HepG2 (cell line): Measurements from ENCODE around the gene CDH2.

Experiments used
- EED ChIP-seq: sonication (generic); formaldehyde crosslinking; IDR thresholded peaks from 2 replicates; pipeline ENCODE4 v1.5.0; 2020; ENCODE audit warnings: mild to moderate bottlenecking, missing genetic modification reagents
- MAFK ChIP-seq, 2 experiments: IDR thresholded peaks in 1 of 2; conservative IDR thresholded peaks in 1 of 2; 2 replicates each; pipeline ENCODE4 v1.6.1; 2011; ENCODE audit warnings: improper control_type of control experiment in 2 of 2, low read length in 2 of 2
- MAZ ChIP-seq, 2 experiments: sonication (generic) in 1 of 2; formaldehyde crosslinking in 1 of 2; IDR thresholded peaks; 2 replicates each; pipeline versions ENCODE4 v1.5.0 to v1.6.1; 2012 to 2020; ENCODE audit warnings: low read depth in 2 of 2, mild to moderate bottlenecking in 2 of 2, borderline replicate concordance in 1 of 2, improper control_type of control experiment in 1 of 2, low read length in 1 of 2, missing genetic modification reagents in 1 of 2, moderate library complexity in 1 of 2
- POLR2AphosphoS5 ChIP-seq: IDR thresholded peaks from 2 replicates; pipeline ENCODE4 v1.6.1; 2012; ENCODE audit warnings: low read depth, low read length
- ZNF501 ChIP-seq: sonication (generic); formaldehyde crosslinking; IDR thresholded peaks from 2 replicates; pipeline ENCODE4 v1.5.1; 2020; ENCODE audit warnings: mild to moderate bottlenecking, moderate library complexity, missing genetic modification reagents
- ZNF547 ChIP-seq: sonication (generic); formaldehyde crosslinking; IDR thresholded peaks from 2 replicates; pipeline ENCODE4 v1.5.1; 2020; ENCODE audit warnings: mild to moderate bottlenecking, missing genetic modification reagents
- TF ChIP-seq, protein P1 (sequence below): sonication (generic); formaldehyde crosslinking; IDR thresholded peaks from 2 replicates; pipeline ENCODE4 v1.5.0; 2020; ENCODE audit warnings: mild to moderate bottlenecking, missing genetic modification reagents, moderate library complexity

DNA sequence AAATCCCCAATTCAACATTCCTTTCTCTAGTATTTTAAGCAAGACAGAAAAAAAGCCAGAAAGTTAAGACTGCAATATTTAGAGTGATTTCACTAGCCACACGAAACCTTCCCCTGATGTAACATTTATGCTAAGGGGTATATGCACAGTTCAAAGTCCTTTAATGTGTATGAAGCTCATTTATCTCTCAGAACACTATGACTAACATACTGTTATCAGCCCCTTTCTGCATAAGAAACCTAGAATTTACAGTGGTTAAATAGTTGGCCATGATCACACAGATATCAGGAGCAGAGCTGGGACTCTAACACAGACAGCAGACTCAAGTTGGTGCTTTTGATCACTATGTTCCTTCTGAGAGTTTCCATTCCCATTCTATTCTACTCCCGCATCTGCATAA is 185.5 kb downstream of the CDH2 start:
- TF ChIP-seq MAFK (conservative IDR thresholded peaks at IDR 0.05 in 1 of 2, IDR thresholded peaks at IDR 0.05 in 1 of 2; ENCODE audit: low read length in 2 of 2), result no peak
- TF ChIP-seq ZNF547 (CRISPR knock-in tag), result no peak
- TF ChIP-seq EED, result no peak
- TF ChIP-seq POLR2AphosphoS5, result no peak
- TF ChIP-seq MAZ (IDR thresholded peaks at IDR 0.05; ENCODE audit: borderline replicate concordance, low read depth, low read length), result no peak
- no peak for TF ChIP-seq MAZ (CRISPR knock-in tag; IDR thresholded peaks at IDR 0.05; ENCODE audit: low read depth)
- TF ChIP-seq, protein P1, sequence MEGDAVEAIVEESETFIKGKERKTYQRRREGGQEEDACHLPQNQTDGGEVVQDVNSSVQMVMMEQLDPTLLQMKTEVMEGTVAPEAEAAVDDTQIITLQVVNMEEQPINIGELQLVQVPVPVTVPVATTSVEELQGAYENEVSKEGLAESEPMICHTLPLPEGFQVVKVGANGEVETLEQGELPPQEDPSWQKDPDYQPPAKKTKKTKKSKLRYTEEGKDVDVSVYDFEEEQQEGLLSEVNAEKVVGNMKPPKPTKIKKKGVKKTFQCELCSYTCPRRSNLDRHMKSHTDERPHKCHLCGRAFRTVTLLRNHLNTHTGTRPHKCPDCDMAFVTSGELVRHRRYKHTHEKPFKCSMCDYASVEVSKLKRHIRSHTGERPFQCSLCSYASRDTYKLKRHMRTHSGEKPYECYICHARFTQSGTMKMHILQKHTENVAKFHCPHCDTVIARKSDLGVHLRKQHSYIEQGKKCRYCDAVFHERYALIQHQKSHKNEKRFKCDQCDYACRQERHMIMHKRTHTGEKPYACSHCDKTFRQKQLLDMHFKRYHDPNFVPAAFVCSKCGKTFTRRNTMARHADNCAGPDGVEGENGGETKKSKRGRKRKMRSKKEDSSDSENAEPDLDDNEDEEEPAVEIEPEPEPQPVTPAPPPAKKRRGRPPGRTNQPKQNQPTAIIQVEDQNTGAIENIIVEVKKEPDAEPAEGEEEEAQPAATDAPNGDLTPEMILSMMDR (CRISPR knock-in tag), result no peak
- TF ChIP-seq ZNF501 (CRISPR knock-in tag), result no peak
